HFFc6 (cell line): Measurements from ENCODE around the gene DCUN1D1. TPM values are rescaled to one million over a fixed set of nuclear protein-coding genes. Genes with fewer than 3 reads are reported as not detected.
A peak's percentile ranks its signal among the peaks of the same experiment; 100 is the strongest.

ENCODE experiments used
- DNase-seq: peaks from one replicate; pipeline ENCODE4 v3.0.0-alpha.2; 2018
- H3K27ac Mint-ChIP-seq: 2 replicates; pipeline ENCODE4 v1.8.0; 2020; ENCODE audit warnings: mild to moderate bottlenecking, mixed read lengths
- H3K27me3 Mint-ChIP-seq: 2 replicates; pipeline ENCODE4 v1.8.0; 2021; ENCODE audit warnings: mild to moderate bottlenecking, moderate library complexity, mixed read lengths; ENCODE audit not compliant: insufficient read depth
- H3K36me3 Mint-ChIP-seq: 2 replicates; pipeline ENCODE4 v1.8.0; 2021; ENCODE audit warnings: low read depth, mixed read lengths
- H3K4me1 Mint-ChIP-seq: 2 replicates; pipeline ENCODE4 v1.8.0; 2020; ENCODE audit warnings: low read depth, mixed read lengths
- H3K4me3 Mint-ChIP-seq: 2 replicates; pipeline ENCODE4 v1.8.0; 2020; ENCODE audit warnings: mild to moderate bottlenecking, moderate library complexity, mixed read lengths
- H3K9me3 Mint-ChIP-seq: 2 replicates; pipeline ENCODE4 v1.8.0; 2020; ENCODE audit warnings: mild to moderate bottlenecking, mixed read lengths
- CTCF ChIP-seq: fragments of 200-600 bp; sonication (generic); IDR thresholded peaks from 2 replicates; pipeline ENCODE4 v1.5.0; 2021; ENCODE audit warnings: antibody characterized with exemption, mild to moderate bottlenecking
- total RNA-seq, 6 experiments: library from RNA; stranded (reverse); fragmentation: NEBNext Ultra II Directional; extraction: Animal tissue kit (Norgen Biotek cat#: 25700); gene quantifications; 2 replicates in 1 of 6; 3 replicates in 5 of 6; pipeline ENCODE4 v1.2.3, GENCODE V29; 2021

The DCUN1D1 gene
- total RNA-seq, 6 experiments from 2014 or later: 46.1 to 56.9 (median 52.2) TPM

DNA sequence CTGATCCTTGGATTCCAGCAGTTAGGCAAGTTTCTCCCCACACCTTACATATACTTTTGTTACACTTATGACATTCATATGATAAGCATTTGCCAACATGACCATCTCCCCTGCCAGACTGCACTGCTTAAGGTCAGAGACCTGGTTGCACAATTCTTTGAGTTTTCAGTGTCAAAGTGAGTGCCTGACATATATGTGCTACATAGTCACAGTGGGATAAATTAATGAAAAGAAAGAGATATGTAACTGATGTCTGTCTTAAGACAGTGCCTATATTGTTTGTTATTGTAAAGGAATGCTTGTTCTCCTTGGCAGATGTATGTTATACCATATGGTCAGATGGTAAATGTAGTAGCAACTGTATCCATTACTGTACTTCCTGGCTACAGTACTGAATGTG is 3.5 kb upstream of the DCUN1D1 start:
- Mint-ChIP-seq H3K4me1 (peaks cover 12% of the 10 kb centered on the region), H3K9me3 (no peaks in the 10 kb centered on the region), H3K27me3 (no peaks in the 10 kb centered on the region), H3K27ac (no peak overlapping the region), H3K4me3 (no peak overlapping the region), H3K36me3 (no peaks in the 10 kb centered on the region)
- TF ChIP-seq CTCF: no peak
- DNase-seq: no peak

DNA sequence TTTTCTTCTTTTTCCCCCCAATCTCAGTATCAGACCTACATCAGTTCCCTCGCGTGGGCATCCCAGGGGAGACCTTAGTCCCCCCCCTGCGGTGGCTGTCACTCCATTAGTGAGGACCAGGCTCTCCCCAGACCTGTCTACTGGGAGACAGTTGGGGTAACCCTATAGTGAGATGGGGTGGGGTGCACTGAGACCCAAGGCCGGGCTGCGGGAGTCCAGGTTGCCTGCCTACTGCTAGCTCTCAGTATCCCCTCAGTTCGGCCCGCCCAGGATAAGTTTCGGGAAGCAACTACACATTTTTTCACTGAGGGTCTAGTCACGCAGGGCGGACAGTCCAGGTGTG is 671 bp upstream of the DCUN1D1 start:
- Mint-ChIP-seq H3K4me1 (peaks cover 20% of the 10 kb centered on the region), H3K9me3 (no peaks in the 10 kb centered on the region), H3K27ac (peak overlapping the region; percentile 84), H3K4me3 (peak overlapping the region; percentile 84), H3K27me3 (no peaks in the 10 kb centered on the region), H3K36me3 (no peaks in the 10 kb centered on the region)
- TF ChIP-seq CTCF: no peak
- no peak for DNase-seq

GRCh38 chr3:182979674-182980191 is 605 bp downstream of the DCUN1D1 start:
- H3K27me3 Mint-ChIP-seq: no peaks in the 10 kb centered on the region
- no peaks in the 10 kb centered on the region for H3K36me3 Mint-ChIP-seq
- peak overlapping the region; percentile 76 for H3K27ac Mint-ChIP-seq
- H3K4me1 Mint-ChIP-seq: peaks cover 20% of the 10 kb centered on the region
- no peak for TF ChIP-seq CTCF
- no peaks in the 10 kb centered on the region for H3K9me3 Mint-ChIP-seq
- DNase-seq: no peak
- H3K4me3 Mint-ChIP-seq: peak overlapping the region; percentile 98

DNA sequence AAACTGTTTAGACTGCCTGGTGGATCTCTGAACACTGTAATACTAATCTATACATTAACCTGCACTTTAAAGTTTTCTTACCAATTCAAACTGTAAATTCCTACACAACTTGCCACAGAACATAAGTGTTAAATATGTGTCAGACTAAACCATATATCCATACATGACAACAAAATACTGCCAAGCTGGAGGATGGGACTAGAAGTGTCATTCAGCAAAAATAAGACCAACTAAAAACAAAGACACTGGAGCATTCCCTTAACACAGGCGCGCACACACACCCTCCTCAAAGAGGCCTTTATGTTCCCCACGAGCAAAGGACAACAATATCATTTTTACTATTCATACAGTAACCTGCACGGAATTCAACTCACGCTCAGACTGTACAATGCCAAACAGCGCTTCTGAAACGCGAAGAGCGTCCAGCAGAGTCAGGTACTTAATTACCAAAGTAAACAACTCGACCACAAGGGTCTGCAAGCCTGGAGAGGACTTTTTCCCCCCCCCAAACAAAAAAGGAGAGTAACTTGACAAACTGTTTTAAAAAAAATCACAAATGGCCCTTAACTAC is 1.1 kb downstream of the DCUN1D1 start:
- no peaks in the 10 kb centered on the region for H3K9me3 Mint-ChIP-seq
- H3K27ac Mint-ChIP-seq: peak overlapping the region; percentile 76
- H3K36me3 Mint-ChIP-seq: no peaks in the 10 kb centered on the region
- DNase-seq: no peak
- H3K4me3 Mint-ChIP-seq: peak overlapping the region; percentile 98
- H3K27me3 Mint-ChIP-seq: no peaks in the 10 kb centered on the region
- H3K4me1 Mint-ChIP-seq: peaks cover 20% of the 10 kb centered on the region
- no peak for TF ChIP-seq CTCF

DNA sequence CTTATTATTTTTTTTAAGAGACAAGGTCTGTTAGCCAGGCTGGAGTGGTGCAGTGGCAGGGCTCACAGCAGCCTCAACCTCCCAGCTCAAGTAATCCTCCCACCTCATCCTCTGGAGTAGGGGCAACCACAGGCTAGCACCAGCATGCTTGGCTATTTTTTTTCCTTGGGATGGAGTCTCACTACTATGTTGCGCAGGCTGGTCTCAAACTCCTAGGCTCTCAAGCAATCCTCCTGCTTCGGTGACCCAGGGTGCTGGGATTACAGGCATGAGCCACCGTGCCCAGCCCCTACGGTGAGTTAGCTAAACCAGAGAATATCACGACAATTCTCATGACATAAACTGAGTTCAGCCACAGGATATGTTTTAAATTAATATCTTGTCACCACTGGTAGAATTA is 2.0 kb downstream of the DCUN1D1 start:
- H3K27me3 Mint-ChIP-seq: no peaks in the 10 kb centered on the region
- H3K27ac Mint-ChIP-seq: peak overlapping the region; percentile 76; the same call in 1 of the 2 replicates
- no peak for DNase-seq
- no peak for TF ChIP-seq CTCF
- peaks cover 20% of the 10 kb centered on the region for H3K4me1 Mint-ChIP-seq
- no peaks in the 10 kb centered on the region for H3K9me3 Mint-ChIP-seq
- no peaks in the 10 kb centered on the region for H3K36me3 Mint-ChIP-seq
- peak overlapping the region; percentile 98 for H3K4me3 Mint-ChIP-seq

GRCh38 chr3:182973047-182973446 is 7.3 kb downstream of the DCUN1D1 start:
- Mint-ChIP-seq H3K27me3 (no peaks in the 10 kb centered on the region), H3K36me3 (peaks cover 8% of the 10 kb centered on the region; the same call in 1 of the 2 replicates), H3K4me1 (peaks cover 36% of the 10 kb centered on the region), H3K4me3 (no peak overlapping the region), H3K27ac (no peak overlapping the region), H3K9me3 (no peaks in the 10 kb centered on the region)
- DNase-seq: no peak
- TF ChIP-seq CTCF: no peak
